Subcutaneous adipose tissue (tissue), 4 donors: ENCODE measurements around the gene NAPB. TPM values are rescaled to one million over a fixed set of nuclear protein-coding genes. Genes with fewer than 3 reads are reported as not detected.

Experiments used
- total RNA-seq, 4 donors: library from RNA; depleted of rRNA; stranded (reverse); fragments of >200 nt; gene quantifications; one replicate each; pipeline ENCODE4 v1.1.0, GENCODE V29; 2016
- TF ChIP-seq, protein P1 (sequence below): fragments of 450-650 bp; IDR thresholded peaks from one replicate; pipeline ENCODE4 v1.5.1; 2016; ENCODE audit warnings: low read depth, mild to moderate bottlenecking, control low read depth, antibody characterized with exemption, moderate library complexity

Gene NAPB
- total RNA-seq, 4 donors from 2014 or later = 12.4 to 15.6 (median 13.6) TPM

DNA sequence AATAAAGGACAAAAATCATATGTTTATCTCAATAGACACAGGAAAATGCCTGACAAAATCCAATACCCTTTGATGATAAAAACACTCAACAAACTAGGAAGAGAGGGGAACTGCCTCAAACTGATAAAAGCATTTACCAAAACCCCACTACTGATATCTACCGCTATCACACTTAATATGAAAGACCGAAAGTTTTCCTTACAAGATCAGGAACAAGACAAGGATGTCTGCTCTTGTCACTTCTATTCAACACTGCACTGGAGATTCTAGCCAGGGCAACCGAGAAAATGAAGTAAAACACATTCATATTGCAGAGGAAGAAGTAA is 34.2 kb downstream of the NAPB start:
- TF ChIP-seq, protein P1, sequence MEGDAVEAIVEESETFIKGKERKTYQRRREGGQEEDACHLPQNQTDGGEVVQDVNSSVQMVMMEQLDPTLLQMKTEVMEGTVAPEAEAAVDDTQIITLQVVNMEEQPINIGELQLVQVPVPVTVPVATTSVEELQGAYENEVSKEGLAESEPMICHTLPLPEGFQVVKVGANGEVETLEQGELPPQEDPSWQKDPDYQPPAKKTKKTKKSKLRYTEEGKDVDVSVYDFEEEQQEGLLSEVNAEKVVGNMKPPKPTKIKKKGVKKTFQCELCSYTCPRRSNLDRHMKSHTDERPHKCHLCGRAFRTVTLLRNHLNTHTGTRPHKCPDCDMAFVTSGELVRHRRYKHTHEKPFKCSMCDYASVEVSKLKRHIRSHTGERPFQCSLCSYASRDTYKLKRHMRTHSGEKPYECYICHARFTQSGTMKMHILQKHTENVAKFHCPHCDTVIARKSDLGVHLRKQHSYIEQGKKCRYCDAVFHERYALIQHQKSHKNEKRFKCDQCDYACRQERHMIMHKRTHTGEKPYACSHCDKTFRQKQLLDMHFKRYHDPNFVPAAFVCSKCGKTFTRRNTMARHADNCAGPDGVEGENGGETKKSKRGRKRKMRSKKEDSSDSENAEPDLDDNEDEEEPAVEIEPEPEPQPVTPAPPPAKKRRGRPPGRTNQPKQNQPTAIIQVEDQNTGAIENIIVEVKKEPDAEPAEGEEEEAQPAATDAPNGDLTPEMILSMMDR = no peak

DNA sequence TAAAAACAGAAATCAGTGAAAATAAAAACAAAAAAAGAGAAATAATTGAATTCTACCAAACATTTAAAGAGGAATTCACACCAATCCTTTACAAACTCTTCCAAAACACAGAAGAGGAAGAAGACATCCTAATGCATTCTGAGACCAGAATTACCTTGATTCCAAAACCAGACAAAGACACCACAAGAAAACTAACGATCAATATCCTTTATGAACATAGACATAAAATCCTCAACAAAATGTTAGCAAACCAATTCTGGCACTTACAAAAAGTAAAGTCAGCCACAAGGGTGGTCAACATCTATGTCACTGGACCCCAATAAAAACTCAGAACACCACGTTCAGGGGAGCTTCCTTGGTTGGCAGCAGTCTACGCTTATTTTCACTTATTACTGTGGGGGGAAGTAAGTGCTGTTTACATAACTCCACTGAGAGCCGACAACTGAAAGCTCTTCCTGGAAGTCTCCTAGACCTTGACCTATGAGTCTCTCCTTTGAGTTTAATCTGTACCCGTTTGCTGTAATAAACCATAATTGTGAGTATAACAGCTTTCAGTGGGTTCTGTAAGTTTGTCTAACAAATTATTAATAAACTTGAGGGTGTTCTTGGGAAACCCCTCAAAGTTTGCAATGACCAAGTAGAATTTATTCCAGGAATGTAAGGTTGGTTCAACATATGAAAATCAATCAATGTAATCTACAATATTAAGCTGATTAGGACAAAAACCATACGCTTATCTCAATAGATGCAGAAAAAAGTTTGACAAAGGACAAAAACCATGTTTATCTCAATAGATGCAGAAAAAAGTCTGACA is 34.8 kb downstream of the NAPB start:
- TF ChIP-seq, protein P1 = no peak

DNA sequence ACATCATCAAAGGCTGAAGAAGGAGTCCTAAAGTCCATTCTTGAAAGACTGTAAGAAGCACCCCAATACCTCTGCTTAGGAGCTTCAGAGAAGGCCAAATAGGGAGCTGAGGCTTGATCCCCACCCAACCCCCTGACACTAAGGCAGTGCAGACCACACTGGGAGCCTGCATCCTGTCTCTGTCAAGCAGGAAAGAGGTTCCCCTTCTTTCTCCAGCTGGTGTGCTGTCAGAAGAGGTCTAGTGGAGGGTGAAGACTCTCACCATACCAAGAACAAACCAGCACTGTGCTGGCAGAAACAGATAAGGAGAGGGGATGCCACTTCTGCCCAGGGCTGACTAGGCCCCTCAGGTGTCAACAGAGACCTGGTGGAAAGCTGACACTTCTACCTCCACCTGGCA is 39.4 kb downstream of the NAPB start:
- TF ChIP-seq, protein P1 = no peak

- TF ChIP-seq, protein P1 = no peak
These were observed 41.5 kb downstream of the NAPB start for GRCh38 chr20:23379772-23380171.

GRCh38 chr20:23375827-23376226 is 45.5 kb downstream of the NAPB start:
- TF ChIP-seq, protein P1 = no peak

DNA sequence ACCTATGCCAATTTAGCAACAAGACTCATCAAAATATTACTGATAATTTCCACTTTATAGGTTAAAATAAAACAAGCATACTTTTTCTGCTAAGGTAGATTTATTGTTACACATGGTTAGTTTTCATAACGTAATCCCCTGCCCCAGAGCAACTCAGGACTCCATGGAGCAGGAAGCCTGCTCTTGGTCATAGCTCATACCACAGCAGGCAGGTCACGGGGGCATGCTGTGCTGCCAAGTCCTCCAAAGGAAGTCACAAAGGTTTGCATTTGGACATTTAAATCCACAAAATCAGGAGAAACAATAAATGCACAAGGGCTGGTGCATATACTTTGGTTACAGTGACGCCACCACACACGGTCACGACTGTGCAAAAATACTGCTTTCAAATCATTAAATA is 46.8 kb downstream of the NAPB start:
- TF ChIP-seq, protein P1 = no peak

GRCh38 chr20:23371496-23371895 is 49.8 kb downstream of the NAPB start:
- TF ChIP-seq, protein P1 = no peak
